HG03103 (cell line): ENCODE data around the gene EPHB1.

Experiments
- ATAC-seq: cut with Tn5 transposase; IDR thresholded peaks from one replicate; pipeline ENCODE4 v1.9.1; 2021; ENCODE audit warnings: low read depth; ENCODE audit not compliant: unreplicated experiment

Gene EPHB1

DNA sequence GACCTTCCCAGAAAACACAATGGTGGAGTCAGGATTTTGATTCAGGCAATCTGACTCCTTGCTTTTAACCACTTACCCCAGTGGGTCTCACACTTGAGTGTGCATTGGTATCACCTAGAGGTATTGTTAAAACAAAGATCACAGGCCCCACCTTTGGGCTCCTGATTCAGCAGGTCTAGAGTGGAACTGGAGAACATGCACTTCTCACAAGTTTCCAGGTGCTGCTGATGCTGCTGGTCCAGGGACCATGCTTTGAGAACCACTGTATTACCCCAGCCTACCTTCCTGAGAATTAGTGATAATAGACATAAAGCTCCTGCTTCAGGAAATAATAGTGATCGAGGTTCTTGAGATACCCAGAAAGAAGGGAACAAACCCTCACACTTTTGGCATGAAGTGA lies 466.9 kb downstream of the EPHB1 start:
- ATAC-seq: no peak

DNA sequence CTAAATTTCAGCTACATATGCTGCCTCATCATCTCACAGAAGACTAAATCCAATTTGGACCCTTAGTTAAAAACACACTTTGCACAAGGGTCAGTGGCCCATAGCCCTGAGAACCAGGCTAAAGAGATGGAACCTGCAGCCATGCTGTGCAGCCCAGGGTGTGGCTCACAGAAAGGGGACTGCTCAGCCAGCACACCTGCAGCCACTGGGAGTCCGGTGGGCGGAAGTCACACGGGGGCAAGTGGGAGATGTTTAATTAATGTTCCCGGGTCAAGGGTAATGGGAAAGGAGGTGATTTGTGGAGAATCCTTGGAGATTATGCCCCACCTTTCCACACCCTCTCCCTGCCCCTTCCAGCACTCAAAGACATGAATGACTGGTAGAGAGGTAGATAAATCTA lies 467.4 kb downstream of the EPHB1 start:
- no peak for ATAC-seq

DNA sequence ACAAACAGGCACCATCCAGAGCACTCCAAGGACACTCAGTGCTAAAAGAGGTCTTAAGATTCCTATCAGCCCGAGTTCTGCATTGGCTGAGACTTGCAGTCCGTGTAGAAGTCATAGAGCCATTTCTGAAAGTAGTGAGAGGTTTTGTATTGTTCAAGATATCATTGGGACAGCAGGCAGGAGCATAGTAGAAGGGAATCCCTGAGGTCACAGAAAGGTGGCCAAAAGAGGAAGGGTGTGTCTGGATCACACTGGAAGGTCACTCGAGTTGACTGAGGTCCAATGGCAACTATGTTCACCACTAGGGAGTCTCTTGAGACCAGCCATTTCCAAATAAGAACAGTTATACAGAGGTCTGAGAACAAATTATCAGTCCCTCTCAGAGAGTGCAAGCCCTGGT lies 468.3 kb downstream of the EPHB1 start:
- ATAC-seq: no peak

DNA sequence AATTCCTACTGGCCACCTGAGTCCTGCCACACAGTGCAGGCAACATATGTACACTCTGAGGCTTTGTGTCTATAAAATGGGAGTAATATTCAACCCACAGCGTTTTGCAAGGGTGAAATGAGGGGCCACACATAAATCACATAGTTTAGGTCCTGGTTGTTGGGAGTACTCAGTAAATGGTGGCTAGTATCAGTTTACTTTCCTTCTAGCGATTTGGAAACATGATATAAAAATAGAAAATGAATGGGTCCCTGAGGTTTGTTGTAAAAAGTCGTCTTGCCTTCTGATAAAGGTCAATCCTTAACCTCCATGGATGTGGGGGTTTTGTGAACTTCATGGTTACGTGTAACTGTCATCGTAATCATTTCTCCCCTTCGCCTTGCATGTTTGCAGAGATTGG lies 472.4 kb downstream of the EPHB1 start:
- ATAC-seq: no peak

DNA sequence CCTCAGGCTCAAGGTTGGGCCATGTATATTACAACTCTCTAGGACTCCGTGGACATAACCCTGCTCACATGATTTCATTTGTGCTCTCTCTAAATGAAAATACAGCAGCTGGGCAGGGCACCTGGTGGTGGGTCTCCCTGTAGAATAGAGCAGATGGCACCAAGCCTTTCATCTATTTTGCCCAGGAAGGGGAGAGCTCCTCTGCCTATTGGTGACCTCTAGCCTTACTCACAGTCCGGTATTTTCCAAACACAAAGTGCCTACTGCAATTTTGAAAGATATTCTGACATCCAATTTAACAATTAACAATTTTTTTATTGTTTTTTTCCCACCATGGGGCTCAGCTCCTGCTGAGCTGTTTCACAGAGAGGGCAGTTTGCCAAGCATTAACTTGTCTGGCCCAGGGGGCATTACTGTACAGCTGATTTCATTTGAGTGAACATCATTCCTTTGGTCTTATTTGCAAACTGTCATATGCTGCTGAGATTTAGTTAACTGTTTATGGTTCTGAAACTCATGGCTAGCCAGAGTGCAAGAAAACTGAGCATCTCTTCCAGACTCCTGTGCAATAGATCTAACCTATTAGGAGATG lies 474.0 kb downstream of the EPHB1 start:
- no peak for ATAC-seq

DNA sequence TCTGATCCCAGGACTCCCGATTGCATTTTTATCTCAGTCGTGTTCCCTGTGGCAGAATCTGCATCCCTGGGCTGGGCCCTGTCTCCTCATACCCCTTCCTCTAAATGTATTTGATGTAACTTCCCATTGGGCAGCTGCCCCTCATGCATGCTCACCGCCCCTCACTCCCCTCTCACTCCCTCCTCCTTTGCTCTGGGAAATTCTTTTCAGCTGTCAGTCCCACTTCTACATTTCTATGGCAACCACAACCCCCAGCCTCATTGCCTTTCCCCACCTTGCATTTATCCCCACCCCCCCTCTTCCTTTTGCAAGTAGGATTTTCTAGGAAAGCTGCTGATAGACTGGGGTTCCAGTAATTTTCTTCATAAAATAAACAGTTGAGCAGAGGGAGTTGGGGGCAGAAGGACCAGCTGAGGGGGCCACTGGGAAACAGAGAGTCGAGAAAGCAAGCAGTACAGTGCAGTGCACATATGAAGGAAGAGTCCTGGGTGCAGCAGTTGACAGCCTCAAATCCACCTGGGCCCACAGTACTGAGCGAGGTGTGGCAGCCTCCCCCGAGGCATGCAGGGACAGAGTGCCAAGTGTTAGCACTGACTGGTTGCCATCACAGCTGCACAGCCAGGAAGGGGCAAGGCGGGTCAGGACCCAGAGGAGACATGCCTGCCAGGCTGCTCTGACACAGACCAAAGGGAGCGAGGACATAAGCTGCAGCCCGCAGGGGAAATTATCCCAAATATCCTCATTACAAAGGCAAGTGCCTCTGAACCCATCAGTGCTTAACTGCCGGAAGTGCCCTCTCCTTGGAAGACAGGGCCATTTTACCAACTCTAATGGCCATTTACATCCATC lies 476.3 kb downstream of the EPHB1 start:
- no peak for ATAC-seq

DNA sequence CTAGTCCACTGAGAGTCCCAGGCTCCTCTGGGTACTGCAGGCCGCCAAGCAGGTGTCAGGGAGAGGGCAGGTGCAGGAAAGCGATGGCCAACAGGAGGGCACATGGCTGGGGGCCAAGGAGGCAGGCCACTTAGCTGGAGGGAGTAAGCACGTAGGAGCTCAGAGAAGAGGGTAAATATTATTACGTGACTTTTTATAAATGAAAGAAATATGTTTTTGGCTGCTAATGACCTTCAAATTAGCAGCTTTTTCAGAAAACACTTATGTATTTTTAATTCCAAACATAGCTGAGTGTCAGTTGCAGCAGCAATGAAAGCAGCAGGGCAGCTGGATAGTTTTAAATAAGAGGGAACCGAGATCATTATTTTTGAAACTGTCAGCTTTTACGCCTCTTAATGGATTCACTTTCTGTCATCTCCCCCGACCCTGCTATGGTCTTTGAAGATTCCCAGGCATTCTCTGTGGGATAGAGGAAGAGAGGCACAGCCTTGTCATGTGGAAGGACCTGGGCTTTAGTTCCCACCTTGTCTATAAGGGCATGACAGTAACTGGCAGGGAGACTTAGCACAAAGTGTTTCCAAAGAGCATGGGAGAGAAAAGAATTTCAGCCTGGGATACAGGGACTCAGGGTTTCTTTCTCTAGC lies 477.1 kb downstream of the EPHB1 start:
- ATAC-seq: no peak

DNA sequence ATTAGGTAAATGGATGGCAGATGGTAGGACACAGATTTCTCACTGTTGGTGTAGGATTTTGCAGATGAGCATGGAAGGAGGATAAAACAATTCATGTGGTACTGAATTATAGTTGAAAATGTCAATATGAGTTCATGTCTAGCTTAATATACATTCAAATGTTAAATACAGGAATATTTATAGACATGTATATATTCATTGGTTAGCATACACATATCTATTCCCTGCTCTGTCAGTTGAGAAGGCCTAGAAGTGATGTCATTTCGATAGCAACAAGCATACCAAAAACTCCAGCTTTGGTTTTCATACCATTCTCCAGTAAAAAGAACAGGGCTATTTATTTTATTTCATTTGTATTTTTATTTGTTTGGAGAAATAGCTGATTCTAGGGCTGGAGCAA lies 497.1 kb downstream of the EPHB1 start:
- no peak for ATAC-seq

DNA sequence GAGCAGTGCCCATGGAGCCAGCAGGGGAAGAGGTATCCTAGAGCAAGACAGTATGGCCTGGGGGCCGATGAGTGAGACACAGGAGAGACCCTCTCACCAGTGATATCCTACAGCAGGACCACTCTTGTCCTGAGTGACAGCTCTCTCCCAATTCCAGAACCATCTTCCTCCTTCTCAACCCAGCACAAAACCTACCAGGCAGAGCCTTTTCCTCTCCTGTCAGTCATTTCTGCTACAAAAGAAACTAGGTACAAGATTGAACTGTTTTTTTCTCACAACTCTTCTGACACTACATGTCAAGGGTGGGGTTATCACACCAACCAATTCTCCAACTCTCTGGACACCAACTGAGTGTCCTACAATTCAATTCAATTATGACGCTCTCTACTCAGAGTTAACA lies 506.6 kb downstream of the EPHB1 start:
- ATAC-seq: no peak

DNA sequence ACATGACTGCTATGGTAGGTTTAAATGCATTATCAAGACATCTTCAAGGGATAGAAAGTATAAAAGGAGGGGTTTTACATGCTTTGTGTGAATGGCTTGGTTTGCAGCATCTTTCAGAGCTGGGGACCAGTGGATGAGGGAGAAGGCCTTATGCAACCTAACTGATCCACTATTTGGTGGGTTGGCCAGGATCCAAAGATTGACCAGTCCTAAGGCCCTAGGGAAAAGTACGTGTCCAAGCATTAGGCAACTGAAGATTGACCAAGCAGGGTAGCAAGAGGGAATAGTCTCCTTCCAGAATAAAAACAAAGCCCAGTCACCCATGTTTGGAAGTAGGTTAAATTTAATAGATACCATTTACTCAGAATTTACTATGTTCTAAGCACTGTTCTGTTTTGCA lies 509.3 kb downstream of the EPHB1 start:
- ATAC-seq: no peak
